ENCODE results near the gene GRIN2C.

DNA sequence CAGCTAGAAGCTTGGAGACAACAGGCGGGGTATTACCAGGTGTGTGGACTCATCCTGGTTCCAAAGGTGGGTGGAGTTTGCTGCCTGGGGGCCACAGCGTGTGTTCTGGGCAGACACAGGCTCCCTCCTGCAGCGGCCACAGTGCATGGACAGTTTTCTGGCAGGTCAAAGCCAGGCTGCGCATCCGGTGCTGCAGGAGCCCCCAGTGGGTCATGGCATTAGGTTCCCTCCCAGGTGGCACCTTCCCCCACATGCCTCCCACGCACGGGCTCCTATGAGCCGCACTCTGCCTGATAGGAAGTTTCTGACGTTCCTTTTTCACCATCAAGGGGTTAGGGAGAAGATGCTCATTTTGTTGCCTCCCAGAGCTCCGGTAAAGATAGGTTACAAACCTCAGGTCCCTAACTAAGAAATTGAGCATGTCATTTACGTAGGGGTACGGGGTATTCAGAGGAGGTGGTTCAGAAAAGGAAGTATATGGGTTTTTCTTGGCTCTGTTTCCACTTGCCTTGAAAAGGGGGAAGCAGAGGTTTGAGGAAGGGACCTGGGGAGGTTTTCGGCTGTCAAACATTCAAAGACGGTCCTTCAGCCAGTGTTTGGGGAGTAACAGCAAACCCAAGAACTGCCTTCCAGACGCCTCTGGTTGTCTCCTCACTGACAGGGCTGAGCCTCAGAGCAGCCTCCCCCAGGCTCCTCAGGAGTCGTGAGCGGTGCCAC, 50.8 kb downstream of the GRIN2C start:
- TF ChIP-seq CTCF (IDR thresholded peaks at IDR 0.05; ENCODE audit: low read depth, low read length) (no peak), EZH2phosphoT487 (IDR thresholded peaks at IDR 0.05; ENCODE audit: low read depth) (no peak)

Measured in OCI-LY3 (cell line).